HG03196 (cell line): ENCODE measurements around the gene SH2D2A.
"Not testable (repeated sequence)": the region's sequence is repeated elsewhere in the genome, so short reads cannot be mapped to it uniquely, and the experiment has no call there.

Source experiments
- ATAC-seq: cut with Tn5 transposase; IDR thresholded peaks from one replicate; pipeline ENCODE4 v1.9.1; 2021; ENCODE audit not compliant: unreplicated experiment

Gene SH2D2A

DNA sequence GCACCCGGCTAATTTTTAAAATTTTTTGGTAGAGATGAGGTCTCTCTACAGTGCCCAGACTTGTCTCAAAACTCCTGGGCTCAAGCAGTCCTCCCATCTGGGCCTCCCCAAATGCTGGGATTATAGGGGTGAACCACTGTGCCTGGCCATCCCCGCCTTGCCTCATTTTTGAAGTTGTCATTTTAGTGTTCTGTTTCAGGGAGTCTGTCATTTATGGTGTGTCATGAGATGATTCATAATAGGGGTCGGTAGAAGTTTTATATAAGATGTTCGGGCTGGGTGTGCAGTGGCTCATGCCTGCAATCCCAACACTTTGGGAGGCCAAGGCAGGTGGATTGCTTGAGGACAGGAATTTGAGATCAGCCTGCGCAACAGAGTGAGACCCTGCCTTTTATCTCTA is 40.8 kb downstream of the SH2D2A start:
- ATAC-seq, result no peak

DNA sequence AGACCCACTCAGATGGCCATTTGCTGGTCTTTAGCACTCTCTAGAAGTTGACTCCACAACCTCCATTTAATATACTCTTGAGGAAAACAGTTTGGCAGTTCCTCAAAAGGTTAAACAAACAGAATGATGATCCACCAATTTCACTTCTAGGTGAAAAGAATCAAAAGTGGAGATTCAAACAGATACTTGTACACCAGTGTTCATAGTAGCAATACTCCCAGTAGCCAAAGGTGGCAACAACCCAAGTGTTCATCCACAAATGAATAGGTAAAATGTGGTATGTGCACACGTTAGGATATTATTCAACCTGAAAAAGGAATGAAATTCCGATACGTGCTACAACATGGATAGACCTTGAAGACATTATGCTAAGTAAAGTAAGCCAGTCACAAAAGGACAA is 43.0 kb downstream of the SH2D2A start:
- ATAC-seq, result no peak

DNA sequence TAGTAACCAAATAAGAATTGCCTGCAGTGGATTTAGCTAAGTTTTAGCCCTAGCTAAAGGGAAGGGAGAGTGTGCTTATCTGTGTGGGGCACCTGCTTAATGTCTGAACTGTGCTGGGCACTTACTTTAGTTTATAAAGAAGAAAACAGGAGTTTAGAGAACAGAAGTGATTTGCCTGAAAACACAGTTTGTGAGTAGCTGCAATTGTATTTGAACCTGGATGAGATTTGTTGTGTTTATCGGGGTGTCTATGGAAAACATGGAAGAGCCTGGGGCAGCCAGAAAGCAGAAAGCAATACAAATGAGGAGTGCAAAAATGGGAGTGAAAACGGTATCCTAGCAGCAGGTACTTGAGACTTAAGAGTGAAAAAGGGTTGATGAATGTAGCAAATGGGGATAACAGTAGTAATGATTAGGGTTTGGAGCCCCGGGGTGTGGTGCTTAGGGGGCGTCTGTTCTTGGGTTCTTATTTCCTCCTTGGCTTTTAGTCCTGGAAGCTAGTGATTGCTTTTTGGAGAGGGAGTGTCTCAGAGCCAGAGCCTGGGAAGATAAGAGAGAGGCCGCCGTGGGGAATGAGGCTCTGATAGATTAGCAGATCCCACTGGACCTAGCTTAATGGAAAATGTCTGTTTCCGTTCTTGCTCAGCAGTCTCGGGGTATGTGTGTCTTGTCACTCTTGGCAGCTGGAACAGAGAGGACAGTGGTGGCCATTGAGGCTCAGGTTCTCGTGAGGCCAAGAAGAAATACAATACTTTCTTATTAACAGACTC is 43.7 kb downstream of the SH2D2A start:
- ATAC-seq, result no peak

DNA sequence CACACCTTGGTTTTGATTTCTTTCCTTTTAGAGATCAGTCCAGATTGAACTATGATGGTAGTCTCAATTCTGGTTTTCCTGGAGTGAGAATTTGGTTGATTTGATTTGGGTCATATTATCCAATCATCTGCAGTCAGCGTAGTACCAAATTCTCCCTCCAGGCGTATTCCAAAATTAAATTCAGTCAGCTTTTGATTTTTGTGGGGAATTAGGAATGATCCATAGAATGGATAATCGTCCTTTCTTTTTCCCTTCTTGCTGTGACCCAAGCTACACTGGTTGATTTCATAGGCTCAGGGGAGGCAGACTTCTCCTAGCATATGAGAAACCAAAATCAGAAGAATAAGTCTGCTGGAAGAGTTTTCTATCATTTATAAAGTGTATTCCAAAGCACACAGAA is 44.4 kb downstream of the SH2D2A start:
- no peak for ATAC-seq

DNA sequence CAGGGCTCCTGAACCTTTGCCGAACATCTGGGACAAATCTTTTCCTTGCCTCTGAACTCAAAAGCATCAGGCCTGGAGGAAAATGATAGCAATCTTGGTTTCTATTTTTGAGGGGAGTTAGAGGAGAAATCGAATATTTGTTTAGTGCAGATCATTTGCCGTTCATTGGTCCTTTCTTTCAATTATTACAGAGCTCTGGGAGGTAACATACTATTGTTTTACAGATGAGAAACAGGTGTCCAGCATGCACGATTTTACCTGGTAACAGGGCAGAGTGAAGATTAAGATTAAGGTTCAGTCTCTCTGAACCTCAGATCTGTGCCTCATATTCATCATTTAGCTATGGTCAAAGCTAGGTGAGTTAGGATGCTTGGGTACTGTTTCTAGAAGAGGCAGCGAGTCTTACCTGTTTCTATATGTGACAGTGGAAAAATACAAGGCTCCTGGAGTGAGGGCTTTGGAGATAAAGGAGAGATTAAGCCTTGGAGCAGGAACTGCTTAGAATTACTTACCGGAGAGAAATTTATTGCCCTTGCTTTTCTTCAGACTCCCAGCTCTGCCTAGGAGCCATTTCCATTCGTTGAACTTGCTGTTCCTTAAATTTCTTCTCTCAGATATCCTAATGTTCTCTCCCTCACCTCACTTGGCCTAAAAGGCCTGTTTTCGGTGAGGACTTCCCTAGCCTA is 47.9 kb downstream of the SH2D2A start:
- ATAC-seq, result no peak

DNA sequence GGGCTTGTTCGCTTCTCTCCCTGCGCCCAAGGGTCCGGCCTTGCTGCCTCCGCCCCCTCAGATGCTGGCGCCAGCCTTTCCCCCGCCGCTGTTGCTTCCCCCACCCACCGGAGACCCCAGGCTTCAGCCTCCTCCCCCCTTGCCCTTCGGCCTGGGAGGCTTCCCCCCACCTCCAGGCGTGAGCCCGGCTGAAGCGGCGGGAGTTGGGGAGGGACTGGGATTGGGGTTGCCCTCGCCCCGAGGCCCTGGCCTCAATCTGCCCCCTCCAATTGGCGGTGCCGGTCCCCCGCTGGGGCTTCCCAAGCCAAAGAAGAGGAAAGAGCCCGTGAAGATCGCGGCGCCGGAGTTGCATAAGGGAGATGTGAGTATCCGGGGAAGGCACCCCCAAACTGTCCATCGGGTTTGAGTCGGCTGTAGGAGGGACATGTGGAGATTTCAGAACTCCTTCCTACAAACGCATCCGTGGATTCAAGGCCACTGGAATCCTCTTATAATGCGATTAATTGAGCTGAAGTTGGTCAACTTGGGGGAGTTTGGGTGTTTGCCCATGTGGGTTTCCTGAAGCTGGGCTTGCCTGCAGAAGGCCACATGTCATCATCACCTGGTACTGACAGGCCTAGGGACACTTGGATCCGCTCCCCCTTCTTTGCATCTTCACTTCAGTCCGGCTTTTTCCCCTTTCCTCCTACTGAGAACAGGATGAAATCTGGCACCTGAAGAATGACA is 48.6 kb downstream of the SH2D2A start:
- peak; percentile 20 for ATAC-seq

DNA sequence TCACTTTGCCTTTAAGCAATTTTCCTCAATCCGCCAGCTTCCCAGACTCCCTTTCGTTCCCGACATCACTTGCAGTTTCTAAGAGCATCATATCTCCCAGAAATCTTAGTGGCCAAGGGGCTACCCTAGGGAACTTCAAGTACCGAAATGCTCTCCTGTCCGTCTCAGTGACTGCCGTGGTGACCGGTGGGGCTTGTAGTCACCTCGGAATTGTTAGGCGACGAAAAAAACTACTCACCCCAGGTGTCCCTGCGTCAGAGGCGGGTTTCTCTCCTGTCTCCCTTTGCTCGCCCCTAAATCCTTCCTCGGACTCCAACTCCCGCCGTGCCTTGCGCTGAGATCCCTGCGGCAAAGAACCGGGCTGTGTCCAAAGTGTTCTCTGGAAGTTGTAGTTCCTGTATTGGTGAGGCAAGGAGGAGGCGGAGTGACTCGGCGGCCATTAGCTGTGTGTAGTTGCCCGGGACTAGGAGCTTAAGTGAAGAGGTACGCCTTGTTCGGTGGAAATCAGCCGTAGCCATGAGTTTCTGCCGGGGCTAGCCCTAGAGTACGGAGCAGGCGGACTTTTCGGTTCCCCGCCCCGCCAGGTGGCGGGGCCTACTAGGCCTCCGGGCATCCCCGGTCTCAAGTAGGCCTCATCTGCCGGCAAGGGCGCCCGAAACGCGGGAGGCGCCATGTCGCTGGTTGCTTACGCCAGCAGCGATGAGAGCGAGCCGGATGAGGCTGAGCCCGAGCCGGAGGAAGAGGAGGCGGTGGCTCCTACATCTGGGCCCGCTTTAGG is 49.4 kb downstream of the SH2D2A start, which contains the start of gene PRCC:
Gene PRCC (plus strand): TSS at position 435 of the 778 bp plus-strand sequence. CDS start 237 bp downstream, at position 672.
- ATAC-seq, result peak; percentile 91

DNA sequence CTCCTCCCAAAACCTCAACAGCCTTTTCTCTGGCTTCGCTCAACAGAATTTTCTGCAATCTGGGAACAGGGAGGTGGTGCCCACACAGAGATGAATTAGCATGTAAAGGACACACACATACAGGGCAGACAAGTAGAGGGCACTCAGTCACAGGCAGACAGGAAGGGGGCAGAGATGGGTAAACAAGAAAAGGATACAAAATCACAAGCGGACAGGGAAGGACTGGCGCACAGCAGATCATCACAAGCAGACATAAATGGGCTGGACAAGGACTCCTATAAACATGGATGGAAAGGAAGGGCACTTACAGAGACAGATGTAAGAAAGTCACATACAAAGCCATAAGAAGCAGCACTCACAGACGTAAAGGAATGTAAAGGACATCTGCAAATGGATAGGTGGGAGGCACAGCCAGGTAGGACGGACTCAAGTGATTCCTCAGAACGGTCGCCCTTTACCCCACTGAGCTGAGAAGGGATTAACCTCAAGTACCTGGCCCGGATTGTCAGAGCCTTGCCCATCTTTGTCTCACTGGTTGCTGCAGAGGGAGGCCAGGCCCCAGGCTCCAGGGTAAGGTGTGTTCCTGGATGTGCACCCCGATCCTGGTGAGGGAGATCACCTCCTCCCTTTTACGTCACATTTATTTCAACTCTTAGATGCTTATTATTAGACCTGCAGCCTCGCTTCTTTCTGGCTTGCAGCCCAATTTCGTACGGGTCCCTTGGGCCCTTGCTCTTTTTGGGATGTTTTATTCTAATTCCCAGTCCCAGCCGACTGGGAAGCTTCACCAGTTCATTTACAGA is 50.1 kb downstream of the SH2D2A start:
- ATAC-seq, result peak; percentile 5

DNA sequence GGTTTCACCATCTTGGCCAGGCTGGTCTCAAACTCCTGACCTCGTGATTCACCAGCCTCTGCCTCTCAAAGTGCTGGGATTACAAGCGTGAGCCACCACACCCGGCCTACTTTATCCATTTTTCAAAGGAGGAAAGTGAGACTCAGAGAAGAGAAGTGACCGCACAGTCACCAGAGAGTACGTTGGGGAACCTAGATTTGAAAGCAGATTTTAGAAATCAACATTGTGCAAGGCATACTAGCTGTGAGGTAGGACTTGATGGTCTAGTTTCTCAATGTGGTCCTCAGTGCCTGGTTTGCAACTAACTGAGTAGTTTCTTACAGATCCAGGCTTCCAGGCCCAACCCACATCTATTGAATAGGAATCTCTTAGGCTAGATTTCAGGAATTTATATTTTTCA is 51.0 kb downstream of the SH2D2A start:
- ATAC-seq, result no peak

DNA sequence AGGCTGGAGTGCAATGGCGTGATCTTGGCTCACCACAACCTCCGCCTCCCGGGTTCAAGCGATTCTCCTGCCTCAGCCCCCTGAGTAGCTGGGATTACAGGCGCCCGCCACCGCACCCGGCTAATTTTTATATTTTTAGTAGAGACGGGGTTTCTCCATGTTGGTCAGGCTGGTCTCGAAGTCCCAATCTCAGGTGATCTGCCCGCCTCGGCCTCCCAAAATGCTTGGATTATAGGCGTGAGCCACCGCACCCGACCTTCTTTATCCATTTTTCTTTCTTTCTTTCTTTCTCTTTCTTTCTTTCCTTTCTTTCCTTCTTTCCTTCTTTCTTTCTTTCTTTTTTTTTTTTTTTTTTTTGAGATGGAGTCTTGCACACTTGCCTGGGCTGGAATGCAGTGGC is 51.5 kb downstream of the SH2D2A start:
- not testable (repeated sequence) for ATAC-seq

DNA sequence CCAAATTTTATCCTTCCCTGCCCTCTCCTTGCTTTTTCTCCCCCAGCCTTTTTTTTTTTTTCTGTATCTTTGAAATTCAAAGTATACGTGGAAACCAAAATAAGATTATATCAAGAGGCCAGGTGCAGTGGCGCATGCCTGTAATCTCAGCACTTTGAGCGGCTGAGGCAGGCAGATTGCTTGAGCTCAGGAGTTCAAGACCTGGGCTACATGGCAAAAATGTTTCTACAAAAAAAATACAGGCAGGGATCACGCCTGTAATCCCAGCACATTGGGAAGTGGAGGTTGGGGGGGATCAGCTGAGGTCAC is 55.9 kb downstream of the SH2D2A start:
- no peak for ATAC-seq

DNA sequence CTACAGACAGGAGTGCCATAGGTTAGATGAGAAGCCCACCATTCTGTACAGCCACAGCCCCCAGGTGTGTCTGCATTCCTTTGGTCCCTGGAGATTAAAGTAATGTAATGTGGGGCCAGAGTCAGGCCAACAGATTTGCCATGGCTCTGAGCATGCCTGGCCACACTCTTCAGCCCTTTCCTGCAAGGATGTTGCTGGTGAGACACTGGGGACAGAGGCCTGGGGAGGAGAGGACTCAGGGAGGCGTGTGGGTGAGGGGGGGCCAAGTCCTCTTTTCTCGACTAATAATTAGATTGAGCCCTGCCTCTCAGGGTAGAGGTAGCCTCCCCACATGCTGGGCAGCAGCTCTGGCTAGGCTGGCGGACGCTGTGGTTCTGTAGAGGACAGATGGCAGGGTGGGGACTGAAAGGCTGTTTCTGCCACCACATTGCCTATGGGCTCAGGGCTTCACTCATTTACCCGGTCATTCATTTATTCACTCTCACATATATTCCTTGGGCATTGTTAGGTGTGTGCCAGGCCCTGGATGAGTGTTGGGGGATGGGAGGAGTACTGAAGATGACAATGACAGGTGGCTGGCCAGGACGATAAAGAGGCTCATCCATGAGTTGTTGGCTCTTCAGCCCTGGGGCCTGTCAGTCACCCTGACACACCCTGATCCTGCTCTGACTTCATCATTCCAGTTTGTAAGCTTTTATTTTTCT is 56.4 kb downstream of the SH2D2A start:
- ATAC-seq, result no peak

DNA sequence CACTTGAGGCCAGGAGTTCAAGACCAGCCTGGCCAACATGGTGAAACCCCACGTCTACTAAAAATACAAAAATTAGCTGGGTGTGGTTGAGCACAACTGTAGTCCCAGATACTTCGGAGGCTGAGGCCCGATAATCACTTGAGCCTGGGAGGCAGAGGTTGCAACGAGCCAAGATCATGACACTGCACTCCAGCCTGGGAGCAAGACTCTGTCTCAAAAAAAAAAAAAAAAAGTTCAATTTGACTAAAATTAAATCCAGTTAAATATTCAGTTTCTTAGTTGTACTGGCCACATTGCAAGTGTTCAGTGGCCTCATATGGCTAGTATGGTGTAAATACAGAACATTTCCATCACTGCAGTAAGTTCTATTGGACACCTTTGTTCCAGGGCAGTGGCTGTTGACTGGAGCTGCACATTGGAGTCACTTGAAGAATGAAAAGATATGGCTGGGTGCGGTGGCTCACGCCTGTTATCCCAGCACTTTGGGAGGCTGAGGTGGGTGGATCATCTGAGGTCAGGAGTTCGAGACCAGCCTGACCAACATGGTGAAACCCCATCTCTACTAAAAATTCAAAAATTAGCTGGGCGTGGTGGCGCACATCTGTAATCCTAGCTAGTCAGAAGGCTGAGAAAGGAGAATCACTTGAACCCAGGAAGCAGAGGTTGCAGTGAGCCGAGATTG is 58.9 kb downstream of the SH2D2A start:
- not testable (repeated sequence) for ATAC-seq

DNA sequence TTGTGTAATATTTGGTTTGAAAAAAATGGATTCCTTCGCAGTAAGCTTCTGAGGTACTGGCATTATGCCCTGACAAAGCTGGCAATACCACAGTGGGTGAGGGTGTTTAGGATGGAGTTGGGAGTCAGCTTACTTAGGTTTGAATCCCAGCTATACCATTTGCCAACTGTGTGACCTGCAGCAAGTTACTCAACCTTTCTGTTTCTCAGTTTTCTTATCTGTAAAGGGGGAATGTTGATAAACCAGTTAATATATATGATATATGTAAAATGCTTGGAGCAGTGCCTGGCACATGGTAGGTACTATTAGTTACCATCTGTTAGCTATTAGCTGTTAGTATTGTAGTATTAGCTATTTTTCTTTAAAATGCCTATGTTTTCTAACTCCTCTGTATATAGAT is 60.3 kb downstream of the SH2D2A start:
- no peak for ATAC-seq
